ENCODE data around the gene CDK5RAP2. TPM values are rescaled to one million over a fixed set of nuclear protein-coding genes. Genes with fewer than 3 reads are reported as not detected.

The CDK5RAP2 gene
- total RNA-seq, 3 donors from 2014 or later (not counting 1 experiment from before 2014, with no cell fraction given), result 81.5 to 95.7 (median 82.4) TPM

DNA sequence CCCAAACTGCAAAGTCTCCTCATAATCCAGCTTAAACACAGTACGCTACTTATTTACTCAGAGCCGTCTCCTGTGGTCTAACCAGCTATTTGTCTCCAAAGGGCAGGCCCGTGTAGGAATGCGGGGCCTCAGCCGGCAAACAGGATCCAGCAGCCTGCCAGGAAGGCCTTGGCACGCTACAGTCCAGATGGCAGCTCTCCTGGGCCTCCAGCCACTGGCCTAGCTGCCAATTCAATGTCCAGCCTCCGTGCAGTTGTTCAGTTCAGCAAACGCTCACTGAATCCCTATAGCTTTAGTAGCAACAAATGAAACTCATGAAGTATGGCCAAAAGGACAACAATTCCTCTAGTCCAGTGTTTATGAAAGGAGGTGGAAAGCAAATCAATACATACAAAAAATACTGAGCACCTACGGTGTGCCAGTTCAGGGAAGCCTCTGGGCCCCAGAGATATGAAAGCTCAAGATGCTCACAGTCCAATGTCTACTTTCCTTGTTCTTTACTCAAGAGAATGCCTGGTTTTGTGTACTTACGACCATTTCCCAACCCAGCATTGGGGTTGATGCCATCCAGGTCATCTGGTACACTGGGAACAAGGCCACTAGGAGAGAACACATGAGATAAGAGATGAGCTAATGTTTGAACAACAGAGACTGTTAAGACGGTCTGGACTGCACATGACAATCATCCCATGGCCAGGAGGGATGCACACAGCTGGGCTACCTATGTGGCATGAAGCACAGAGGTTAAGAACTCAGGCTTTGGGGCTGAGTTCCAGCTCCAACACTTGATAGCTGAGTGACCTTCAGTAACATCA is 8.3 kb downstream of the CDK5RAP2 start:
- Mint-ChIP-seq H3K4me1 (peaks cover 10 to 17% of the 10 kb centered on the region in 2 donors), H3K27ac (no peak overlapping the region), H3K4me3 (no peak overlapping the region), H3K9me3 (no peaks in the 10 kb centered on the region), H3K36me3 (no peaks in the 10 kb centered on the region), H3K27me3 (ENCODE audit: low read depth in 2 of 2) (no peaks in the 10 kb centered on the region)
- Histone ChIP-seq H3K27ac (ENCODE audit: low read length) (no peak overlapping the region), H3K4me3 (ENCODE audit: low read length) (no peak overlapping the region), H3K36me3 (ENCODE audit: control insufficient read depth, insufficient read depth, low read length) (peaks cover 45% of the 10 kb centered on the region), H3K27me3 (ENCODE audit: control insufficient read depth, insufficient read depth, low read length) (no peaks in the 10 kb centered on the region), H3K9me3 (ENCODE audit: control insufficient read depth, insufficient read depth, low read length) (no peaks in the 10 kb centered on the region), H3K4me1 (ENCODE audit: control insufficient read depth, insufficient read depth, low read length) (no peaks in the 10 kb centered on the region)
- intact Hi-C loops (cut with micrococcal nuclease), result no loop called here
- DNase-seq (no peak), ATAC-seq (no peak)
- WGBS (ENCODE audit: insufficient coverage), result 97% methylated on average over 11 of the region's 11 CpGs
- TF ChIP-seq CTCF (IDR thresholded peaks at IDR 0.05), result no peak

GRCh38 chr9:120570296-120570695 is 9.7 kb downstream of the CDK5RAP2 start:
- TF ChIP-seq CTCF (IDR thresholded peaks at IDR 0.05), result no peak
- ATAC-seq (no peak), DNase-seq (no peak)
- no peaks in the 10 kb centered on the region for H3K9me3 Mint-ChIP-seq
- no peak overlapping the region for H3K4me3 Mint-ChIP-seq
- no peaks in the 10 kb centered on the region for H3K27me3 Mint-ChIP-seq (ENCODE audit: low read depth in 2 of 2)
- Histone ChIP-seq H3K9me3 (ENCODE audit: control insufficient read depth, insufficient read depth, low read length) (no peaks in the 10 kb centered on the region), H3K4me3 (ENCODE audit: low read length) (no peak overlapping the region), H3K4me1 (ENCODE audit: control insufficient read depth, insufficient read depth, low read length) (no peaks in the 10 kb centered on the region), H3K27me3 (ENCODE audit: control insufficient read depth, insufficient read depth, low read length) (no peaks in the 10 kb centered on the region), H3K36me3 (ENCODE audit: control insufficient read depth, insufficient read depth, low read length) (peaks cover 57% of the 10 kb centered on the region), H3K27ac (ENCODE audit: low read length) (no peak overlapping the region)
- peaks cover 9 to 13% of the 10 kb centered on the region in 2 donors for H3K4me1 Mint-ChIP-seq
- intact Hi-C loops (cut with micrococcal nuclease), result no loop called here
- no peak overlapping the region for H3K27ac Mint-ChIP-seq
- WGBS (ENCODE audit: insufficient coverage), result 99% methylated on average over 5 of the region's 5 CpGs
- H3K36me3 Mint-ChIP-seq, result peaks cover 11% of the 10 kb centered on the region

DNA sequence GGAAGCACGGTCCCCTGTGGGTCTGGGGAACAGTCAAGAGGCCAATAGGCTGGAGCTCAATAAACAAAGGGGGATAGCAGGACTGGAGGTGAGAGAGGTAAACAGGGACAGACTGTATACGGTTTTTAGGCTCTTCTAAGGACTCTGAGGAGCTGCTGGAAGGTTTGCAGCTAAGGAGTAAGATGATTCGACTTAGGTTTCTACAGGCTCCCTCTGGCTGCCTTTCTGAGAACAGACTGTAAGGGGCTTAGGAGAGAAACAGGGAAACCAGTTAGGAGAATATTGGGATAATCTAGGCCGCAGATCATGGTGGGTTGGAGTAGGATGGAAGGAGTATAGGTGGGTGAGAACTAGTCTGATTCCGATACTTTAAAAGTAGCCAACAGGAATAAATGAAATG is 10.4 kb downstream of the CDK5RAP2 start:
- peak overlapping the region in 1 of 2 donors; percentile 10 for H3K27ac Mint-ChIP-seq
- WGBS (ENCODE audit: insufficient coverage), result 97% methylated on average over 5 of the region's 5 CpGs
- H3K9me3 ChIP-seq (ENCODE audit: control insufficient read depth, insufficient read depth, low read length), result no peaks in the 10 kb centered on the region
- no peak overlapping the region for H3K4me3 Mint-ChIP-seq
- no peaks in the 10 kb centered on the region for H3K27me3 ChIP-seq (ENCODE audit: control insufficient read depth, insufficient read depth, low read length)
- H3K36me3 Mint-ChIP-seq, result peaks cover 12% of the 10 kb centered on the region
- no peaks in the 10 kb centered on the region for H3K27me3 Mint-ChIP-seq (ENCODE audit: low read depth in 2 of 2)
- no peaks in the 10 kb centered on the region for H3K4me1 ChIP-seq (ENCODE audit: control insufficient read depth, insufficient read depth, low read length)
- TF ChIP-seq CTCF (IDR thresholded peaks at IDR 0.05), result no peak
- H3K4me1 Mint-ChIP-seq, result peaks cover 11 to 18% of the 10 kb centered on the region in 2 donors
- no peak for DNase-seq
- ATAC-seq, result no peak
- no peak overlapping the region for H3K27ac ChIP-seq (ENCODE audit: low read length)
- intact Hi-C loops (cut with micrococcal nuclease), result no loop called here
- H3K36me3 ChIP-seq (ENCODE audit: control insufficient read depth, insufficient read depth, low read length), result peaks cover 64% of the 10 kb centered on the region
- H3K4me3 ChIP-seq (ENCODE audit: low read length), result no peak overlapping the region
- H3K9me3 Mint-ChIP-seq, result no peaks in the 10 kb centered on the region
